Urinary bladder (tissue), 4 donors: ENCODE results near the gene GATA3. TPM values are rescaled to one million over a fixed set of nuclear protein-coding genes. Genes with fewer than 3 reads are reported as not detected.
"Not testable (repeated sequence)": the region's sequence is repeated elsewhere in the genome, so short reads cannot be mapped to it uniquely, and the experiment has no call there.

Experiments
- DNase-seq: peaks from one replicate; pipeline ENCODE4 v3.0.0-alpha.2; 2015; ENCODE audit errors: extremely low spot score
- H3K27ac ChIP-seq: one replicate; pipeline ENCODE4 v1.5.1; 2013; ENCODE audit warnings: low read depth, mild to moderate bottlenecking, moderate library complexity
- H3K36me3 ChIP-seq: one replicate; pipeline ENCODE4 v1.6.1; 2013; ENCODE audit warnings: mild to moderate bottlenecking, moderate library complexity; ENCODE audit not compliant: insufficient read depth
- H3K4me1 ChIP-seq: one replicate; pipeline ENCODE4 v1.6.1; 2013; ENCODE audit warnings: mild to moderate bottlenecking, moderate library complexity; ENCODE audit not compliant: insufficient read depth
- H3K4me3 ChIP-seq: one replicate; pipeline ENCODE4 v1.5.1; 2013; ENCODE audit warnings: low read depth, low read length
- WGBS: extraction: QIAGEN DNeasy Blood & Tissue Kit; methylation state at CpG from one replicate; pipeline ENCODE4 v1.1.7; 2013; 5-methylcytosine and 5-hydroxymethylcytosine counted together
- polyA plus RNA-seq: library from polyadenylated mRNA; stranded (reverse); fragments of 200-250 nt; gene quantifications from one replicate; pipeline ENCODE4 v1.2.3, GENCODE V29; 2013
- total RNA-seq: library from RNA; depleted of rRNA; stranded (reverse); fragments of >200 nt; gene quantifications from one replicate; pipeline ENCODE4 v1.2.3, GENCODE V29; 2014
- donor health status: healthy with polysubstance abuse.
- donor health status: healthy.

GATA3 gene
- 10.6 TPM for total RNA-seq
- polyA plus RNA-seq = 17.9 TPM

GRCh38 chr10:8054494-8055407 lies at the start of gene GATA3:
GATA3 (plus strand) TSS chr10:8054688; CDS start chr10:8055656, 968 bp downstream.
- no peaks in the 10 kb centered on the region for H3K36me3 ChIP-seq
- peak; percentile 89 for DNase-seq
- peaks cover 3% of the 10 kb centered on the region for H3K4me1 ChIP-seq
- peak within 1 kb of the TSS; percentile 75 for H3K27ac ChIP-seq
- WGBS = 2% methylated on average over 65 of the region's 65 CpGs
- peak within 1 kb of the TSS; percentile 72 for H3K4me3 ChIP-seq

- Histone ChIP-seq H3K27ac (no peak overlapping the region), H3K36me3 (peaks cover 4% of the 10 kb centered on the region), H3K4me3 (no peak overlapping the region), H3K4me1 (no peaks in the 10 kb centered on the region)
- WGBS = 93% methylated on average over 10 of the region's 10 CpGs
- DNase-seq = no peak
Measured at GRCh38 chr10:8006274-8006999, 48.1 kb upstream of the GATA3 start.

- Histone ChIP-seq H3K4me1 (no peaks in the 10 kb centered on the region), H3K27ac (no peak overlapping the region), H3K4me3 (no peak overlapping the region), H3K36me3 (peaks cover 4% of the 10 kb centered on the region)
- WGBS = 97% methylated on average over 38 of the region's 38 CpGs
- no peak for DNase-seq
Measured at GRCh38 chr10:8009031-8009430, 45.5 kb upstream of the GATA3 start.

- Histone ChIP-seq H3K4me3 (no peak overlapping the region), H3K36me3 (peaks cover 7% of the 10 kb centered on the region), H3K4me1 (no peaks in the 10 kb centered on the region), H3K27ac (peak overlapping the region; percentile 6)
- WGBS = 94% methylated on average over 1 of the region's 1 CpG
- no peak for DNase-seq
Measured at GRCh38 chr10:8013006-8013405, 41.5 kb upstream of the GATA3 start.

GRCh38 chr10:8013619-8014018 lies 40.9 kb upstream of the GATA3 start:
- Histone ChIP-seq H3K36me3 (peaks cover 7% of the 10 kb centered on the region), H3K4me3 (no peak overlapping the region), H3K27ac (no peak overlapping the region), H3K4me1 (no peaks in the 10 kb centered on the region)
- WGBS = 85% methylated on average over 10 of the region's 10 CpGs
- no peak for DNase-seq

- no peak for DNase-seq
- H3K36me3 ChIP-seq = peaks cover 5% of the 10 kb centered on the region
- H3K4me3 ChIP-seq = no peak overlapping the region
- no peaks in the 10 kb centered on the region for H3K4me1 ChIP-seq
- 95% methylated on average over 16 of the region's 16 CpGs for WGBS
- no peak overlapping the region for H3K27ac ChIP-seq
Measured at GRCh38 chr10:8014649-8015048, 39.8 kb upstream of the GATA3 start.

GRCh38 chr10:8017277-8017676 lies 37.2 kb upstream of the GATA3 start:
- WGBS = 58% methylated on average over 6 of the region's 6 CpGs
- H3K27ac ChIP-seq = no peak overlapping the region
- H3K4me1 ChIP-seq = no peaks in the 10 kb centered on the region
- no peak for DNase-seq
- H3K4me3 ChIP-seq = no peak overlapping the region
- peaks cover 5% of the 10 kb centered on the region for H3K36me3 ChIP-seq

GRCh38 chr10:8023321-8023720 lies 31.2 kb upstream of the GATA3 start:
- H3K27ac ChIP-seq = no peak overlapping the region
- no peak for DNase-seq
- H3K4me3 ChIP-seq = no peak overlapping the region
- no peaks in the 10 kb centered on the region for H3K36me3 ChIP-seq
- 84% methylated on average over 4 of the region's 4 CpGs for WGBS
- H3K4me1 ChIP-seq = no peaks in the 10 kb centered on the region

- 83% methylated on average over 2 of the region's 2 CpGs for WGBS
- Histone ChIP-seq H3K4me3 (no peak overlapping the region), H3K27ac (no peak overlapping the region), H3K36me3 (no peaks in the 10 kb centered on the region), H3K4me1 (no peaks in the 10 kb centered on the region)
- no peak for DNase-seq
Measured at GRCh38 chr10:8023851-8024250, 30.6 kb upstream of the GATA3 start.

- Histone ChIP-seq H3K4me1 (no peaks in the 10 kb centered on the region), H3K4me3 (no peak overlapping the region), H3K36me3 (no peaks in the 10 kb centered on the region), H3K27ac (no peak overlapping the region)
- 32% methylated on average over 17 of the region's 17 CpGs for WGBS
- no peak for DNase-seq
Measured at GRCh38 chr10:8026349-8027259, 27.9 kb upstream of the GATA3 start.

GRCh38 chr10:8031211-8031610 lies 23.3 kb upstream of the GATA3 start:
- not testable (repeated sequence) for H3K27ac ChIP-seq, H3K4me3 ChIP-seq, H3K36me3 ChIP-seq, DNase-seq, H3K4me1 ChIP-seq
- WGBS = 81% methylated on average over 5 of the region's 5 CpGs

- Histone ChIP-seq H3K36me3 (no peaks in the 10 kb centered on the region), H3K27ac (no peak overlapping the region), H3K4me3 (no peak overlapping the region), H3K4me1 (peaks cover 3% of the 10 kb centered on the region)
- DNase-seq = no peak
- WGBS = 88% methylated on average over 7 of the region's 7 CpGs
Measured at GRCh38 chr10:8032558-8032957, 21.9 kb upstream of the GATA3 start.

GRCh38 chr10:8033812-8034465 lies 20.5 kb upstream of the GATA3 start:
- WGBS = 6% methylated on average over 45 of the region's 45 CpGs
- Histone ChIP-seq H3K4me1 (peaks cover 5% of the 10 kb centered on the region), H3K4me3 (peak overlapping the region; percentile 14), H3K27ac (no peak overlapping the region), H3K36me3 (no peaks in the 10 kb centered on the region)
- DNase-seq = no peak
